WTC11 (cell line): ENCODE results near the gene GSDME. TPM values are rescaled to one million over a fixed set of nuclear protein-coding genes. Genes with fewer than 3 reads are reported as not detected.

ENCODE experiments used
- ATAC-seq: fragments of 200-7000 bp; cut with Tn5 transposase; 2 replicates; pipeline ENCODE4 v1.10.0; 2021; ENCODE audit warnings: mild to moderate bottlenecking, moderate library complexity
- CTCF ChIA-PET: fragments of 300-600 bp; sonication (Branson Sonifier 250); formaldehyde crosslinking; loops from one replicate; lab custom pipeline; 2021; ENCODE audit warnings: antibody characterized with exemption; lab: Charles Lee
- POLR2A ChIA-PET: fragments of 350-600 bp; sonication (Branson Sonifier 250); formaldehyde crosslinking; loops from one replicate; lab custom pipeline; 2021; ENCODE audit warnings: antibody characterized with exemption; lab: Charles Lee
- DNase-seq: peaks from one replicate; pipeline ENCODE4 v3.0.0; 2021; ENCODE audit warnings: low spot score
- H3K27ac Mint-ChIP-seq: 2 replicates; pipeline ENCODE4 v1.8.0; 2021; ENCODE audit warnings: mixed read lengths
- H3K27me3 Mint-ChIP-seq: 2 replicates; pipeline ENCODE4 v1.8.0; 2021; ENCODE audit warnings: low read depth, mild to moderate bottlenecking, moderate library complexity, mixed read lengths
- H3K36me3 Mint-ChIP-seq: 2 replicates; pipeline ENCODE4 v1.8.0; 2021; ENCODE audit warnings: mixed read lengths
- H3K4me1 Mint-ChIP-seq: 2 replicates; pipeline ENCODE4 v1.8.0; 2022; ENCODE audit warnings: mixed read lengths
- H3K4me3 Mint-ChIP-seq: 2 replicates; pipeline ENCODE4 v1.8.0; 2021; ENCODE audit warnings: mild to moderate bottlenecking, moderate library complexity, mixed read lengths
- H3K9me3 Mint-ChIP-seq: 2 replicates; pipeline ENCODE4 v1.8.0; 2021; ENCODE audit warnings: mixed read lengths
- AR ChIP-seq: fragments of 250-450 bp; sonication (Bioruptor Pico); IDR thresholded peaks from 2 replicates; pipeline ENCODE4 v1.9.0; 2021; ENCODE audit warnings: mild to moderate bottlenecking
- ATF6 ChIP-seq: sonication (generic); formaldehyde crosslinking; IDR thresholded peaks from 2 replicates; pipeline ENCODE4 v1.8.1; 2023; ENCODE audit warnings: mild to moderate bottlenecking, missing genetic modification reagents
- CBFB ChIP-seq: sonication (generic); formaldehyde crosslinking; IDR thresholded peaks from 2 replicates; pipeline ENCODE4 v1.8.1; 2022; ENCODE audit warnings: mild to moderate bottlenecking, low read depth, missing genetic modification reagents
- ERG ChIP-seq: fragments of 250-450 bp; sonication (Bioruptor Pico); IDR thresholded peaks from 2 replicates; pipeline ENCODE4 v1.8.0; 2021; ENCODE audit warnings: mild to moderate bottlenecking
- ESRRA ChIP-seq: sonication (generic); formaldehyde crosslinking; IDR thresholded peaks from 2 replicates; pipeline ENCODE4 v1.8.1; 2022; ENCODE audit warnings: mild to moderate bottlenecking, missing genetic modification reagents, borderline replicate concordance
- FOXJ3 ChIP-seq: sonication (generic); formaldehyde crosslinking; IDR thresholded peaks from 2 replicates; pipeline ENCODE4 v1.9.0; 2021; ENCODE audit warnings: missing genetic modification reagents, mild to moderate bottlenecking, borderline replicate concordance
- GRHL2 ChIP-seq: fragments of 250-450 bp; sonication (Bioruptor Pico); IDR thresholded peaks from 2 replicates; pipeline ENCODE4 v1.8.0; 2022; ENCODE audit warnings: mild to moderate bottlenecking, moderate library complexity; ENCODE audit not compliant: insufficient replicate concordance, severe bottlenecking
- JAZF1 ChIP-seq: fragments of 250-450 bp; sonication (Bioruptor Pico); IDR thresholded peaks from 2 replicates; pipeline ENCODE4 v1.9.0; 2021; ENCODE audit warnings: moderate library complexity, mild to moderate bottlenecking, inconsistent platforms
- NFYB ChIP-seq: sonication (generic); formaldehyde crosslinking; conservative IDR thresholded peaks from 2 replicates; pipeline ENCODE4 v1.8.0; 2022; ENCODE audit warnings: low read depth, missing genetic modification reagents
- NR3C1 ChIP-seq: sonication (generic); formaldehyde crosslinking; conservative IDR thresholded peaks from 2 replicates; pipeline ENCODE4 v1.8.1; 2023; ENCODE audit warnings: low read depth, mild to moderate bottlenecking, missing genetic modification reagents
- STAT6 ChIP-seq: sonication (generic); formaldehyde crosslinking; conservative IDR thresholded peaks from 2 replicates; pipeline ENCODE4 v1.8.1; 2023; ENCODE audit warnings: mild to moderate bottlenecking, low read depth, missing genetic modification reagents, moderate library complexity
- TEAD4 ChIP-seq: sonication (generic); formaldehyde crosslinking; IDR thresholded peaks from 2 replicates; pipeline ENCODE4 v1.8.0; 2022; ENCODE audit warnings: mild to moderate bottlenecking, missing genetic modification reagents
- TP53 ChIP-seq: sonication (generic); formaldehyde crosslinking; IDR thresholded peaks from 2 replicates; pipeline ENCODE4 v1.8.1; 2023; ENCODE audit warnings: mild to moderate bottlenecking, missing genetic modification reagents
- ZNF121 ChIP-seq: sonication (generic); formaldehyde crosslinking; IDR thresholded peaks from 2 replicates; pipeline ENCODE4 v1.8.0; 2023; ENCODE audit warnings: missing genetic modification reagents
- ZNF138 ChIP-seq: sonication (generic); formaldehyde crosslinking; conservative IDR thresholded peaks from 2 replicates; pipeline ENCODE4 v1.8.1; 2022; ENCODE audit warnings: mild to moderate bottlenecking, moderate library complexity, missing genetic modification reagents
- ZNF425 ChIP-seq: fragments of 250-450 bp; sonication (Bioruptor Pico); conservative IDR thresholded peaks from 2 replicates; pipeline ENCODE4 v1.9.0; 2021; ENCODE audit warnings: mild to moderate bottlenecking
- ZNF532 ChIP-seq: fragments of 250-450 bp; sonication (Bioruptor Pico); IDR thresholded peaks from 2 replicates; pipeline ENCODE4 v1.9.0; 2021; ENCODE audit warnings: mild to moderate bottlenecking, borderline replicate concordance
- total RNA-seq: library from RNA; stranded (reverse); gene quantifications from 3 replicates; pipeline ENCODE4 v1.2.3, GENCODE V29; 2021

The GSDME gene
- total RNA-seq, 1 experiment from 2014 or later, result 4.8 TPM

- Mint-ChIP-seq H3K9me3 (no peaks in the 10 kb centered on the region), H3K4me3 (no peak overlapping the region), H3K27me3 (peaks cover 22% of the 10 kb centered on the region), H3K4me1 (peaks cover 11% of the 10 kb centered on the region), H3K36me3 (no peaks in the 10 kb centered on the region), H3K27ac (no peak overlapping the region)
- DNase-seq (no peak), ATAC-seq (no peak)
- ChIA-PET CTCF (interaction anchor here (1.3 to 1.7 kb wide), 2 partner anchors 36 to 61 kb away, joined by 5 read pairs; no protein-coding TSS in a partner anchor), POLR2A (interaction anchor here (1.0 kb wide), 1 partner anchor 21 kb away, joined by 4 read pairs; no protein-coding TSS in a partner anchor)
- no peak for TF ChIP-seq TP53 (CRISPR knock-in tag)
- no peak for TF ChIP-seq ERG (CRISPR knock-in tag)
- TF ChIP-seq ZNF121, result no peak
- no peak for TF ChIP-seq ATF6
- no peak for TF ChIP-seq GRHL2
- TF ChIP-seq ESRRA, result no peak
- no peak for TF ChIP-seq ZNF138 (CRISPR knock-in tag)
- TF ChIP-seq ZNF425 (CRISPR knock-in tag), result no peak
- TF ChIP-seq FOXJ3, result no peak
- TF ChIP-seq AR (CRISPR knock-in tag), result no peak
- no peak for TF ChIP-seq TEAD4 (CRISPR knock-in tag)
- TF ChIP-seq JAZF1 (CRISPR knock-in tag), result no peak
- no peak for TF ChIP-seq STAT6 (CRISPR knock-in tag)
- TF ChIP-seq ZNF532, result no peak
- no peak for TF ChIP-seq NFYB (CRISPR knock-in tag)
- no peak for TF ChIP-seq CBFB (CRISPR knock-in tag)
- no peak for TF ChIP-seq NR3C1 (CRISPR knock-in tag)
Measured at GRCh38 chr7:24751484-24751883, 5.8 kb downstream of the GSDME start.
